Measurements from ENCODE around the gene LRRC18.

Gene LRRC18

DNA sequence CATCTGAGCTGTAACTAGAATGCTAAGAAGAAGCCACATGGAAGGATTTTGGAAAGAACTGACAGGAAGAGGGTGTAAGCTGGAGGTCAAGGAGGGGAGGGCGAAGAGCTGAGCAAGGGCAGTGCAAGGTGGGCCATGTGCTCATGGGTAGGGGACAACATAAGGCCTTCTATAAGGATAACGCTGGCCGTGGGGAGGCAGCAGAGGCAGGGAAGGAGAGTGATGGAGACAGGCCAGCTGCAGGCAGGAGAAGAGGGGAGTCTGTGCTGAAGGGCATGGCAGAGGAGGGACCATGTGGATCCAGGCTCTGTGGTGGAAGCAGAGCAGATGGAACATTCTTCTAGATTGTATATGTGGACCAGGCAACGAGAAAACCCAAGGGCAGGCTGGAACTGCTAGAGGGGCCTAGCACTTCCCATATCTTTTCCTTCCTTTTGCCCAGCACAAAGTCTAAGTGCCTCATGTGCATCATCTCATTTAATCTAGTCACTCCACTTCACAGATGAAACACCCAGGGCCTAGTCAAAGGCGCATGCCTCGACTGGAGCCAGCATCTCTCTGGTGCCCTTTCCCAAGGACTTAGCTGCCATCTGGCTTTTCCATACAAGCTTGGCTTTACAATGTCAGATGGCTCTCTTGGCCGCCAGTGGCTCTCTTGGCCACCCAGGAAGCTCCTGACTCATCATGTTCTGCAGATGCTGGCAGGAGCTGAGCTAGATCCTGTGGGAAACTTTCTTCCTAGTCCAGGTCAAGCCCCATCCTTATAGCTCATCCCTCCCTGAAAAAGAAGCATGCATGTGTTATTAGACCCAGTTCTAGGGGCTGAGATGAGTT is 6.6 kb downstream of the LRRC18 start:
- no peak for DNase-seq (ENCODE audit: low read depth)
- no peak for TF ChIP-seq CTCF (conservative IDR thresholded peaks at IDR 0.05; ENCODE audit: low read depth, low read length)
- no peak overlapping the region for H3K4me3 ChIP-seq (ENCODE audit: low read depth, low read length)

DNA sequence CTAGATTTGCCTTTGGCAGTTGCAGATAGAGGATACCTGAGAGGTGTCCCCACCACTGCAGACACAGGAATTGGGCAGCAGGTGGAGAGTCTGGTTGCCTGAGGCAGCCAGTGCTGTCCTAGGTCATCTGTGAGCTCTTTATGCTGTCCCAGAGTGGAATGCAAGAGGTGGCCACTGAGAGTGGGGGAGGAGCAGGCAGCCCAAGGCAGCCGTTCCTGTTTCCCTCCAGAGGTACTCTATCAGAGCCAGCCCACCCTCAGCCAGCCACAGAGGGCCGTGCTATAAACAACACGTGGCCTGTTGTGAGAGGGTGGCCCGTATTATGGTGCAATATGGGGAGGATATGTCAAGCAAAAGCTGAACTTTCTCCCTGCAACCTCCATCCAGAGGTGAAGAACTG is 8.5 kb downstream of the LRRC18 start:
- TF ChIP-seq CTCF (conservative IDR thresholded peaks at IDR 0.05; ENCODE audit: low read depth, low read length): no peak

DNA sequence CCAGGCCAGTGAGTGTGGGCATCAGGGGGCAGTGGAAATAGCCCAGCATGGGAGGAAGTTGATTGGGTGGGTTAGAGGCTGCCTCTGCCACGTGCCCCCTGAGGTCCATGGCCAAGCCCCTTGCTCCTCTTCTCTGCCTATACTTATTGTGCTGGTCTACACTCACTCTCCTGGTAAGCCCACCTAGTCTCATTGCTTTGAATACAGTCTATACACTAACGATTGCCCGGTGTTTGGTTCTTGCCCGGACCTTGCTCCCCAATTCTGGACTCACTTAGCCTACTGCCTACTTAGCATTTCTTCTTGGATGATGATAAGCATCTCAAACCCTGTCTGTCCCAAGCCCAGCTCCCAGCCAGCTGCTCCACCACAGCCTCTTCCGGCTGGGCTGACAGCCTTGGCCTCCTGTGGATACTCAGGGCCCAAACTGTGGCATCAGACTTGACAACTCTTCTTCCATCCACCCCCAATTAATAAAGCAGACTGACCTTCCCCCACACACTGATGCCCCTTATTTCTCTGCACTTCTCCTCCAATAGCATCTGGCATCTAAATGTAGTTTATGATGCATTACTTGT is 10.1 kb downstream of the LRRC18 start:
- no peak overlapping the region for H3K4me3 ChIP-seq (ENCODE audit: low read depth, low read length)
- no peak for DNase-seq (ENCODE audit: low read depth)
- TF ChIP-seq CTCF (conservative IDR thresholded peaks at IDR 0.05; ENCODE audit: low read depth, low read length): no peak

More for the DNA sequence above, 8.5 kb downstream of the LRRC18 start:
- H3K4me3 ChIP-seq (ENCODE audit: low read depth, low read length): no peak overlapping the region
- DNase-seq (ENCODE audit: low read depth): no peak

- no peak for TF ChIP-seq CTCF (conservative IDR thresholded peaks at IDR 0.05; ENCODE audit: low read depth, low read length)
- no peak overlapping the region for H3K4me3 ChIP-seq (ENCODE audit: low read depth, low read length)
- no peak for DNase-seq (ENCODE audit: low read depth)
Observed at GRCh38 chr10:48926764-48927540, 12.7 kb downstream of the LRRC18 start.

- no peak for TF ChIP-seq CTCF (conservative IDR thresholded peaks at IDR 0.05; ENCODE audit: low read depth, low read length)
- H3K4me3 ChIP-seq (ENCODE audit: low read depth, low read length): no peak overlapping the region
- no peak for DNase-seq (ENCODE audit: low read depth)
Observed at GRCh38 chr10:48926255-48926654, 13.4 kb downstream of the LRRC18 start.

- H3K4me3 ChIP-seq (ENCODE audit: low read depth, low read length): no peak overlapping the region
- TF ChIP-seq CTCF (conservative IDR thresholded peaks at IDR 0.05; ENCODE audit: low read depth, low read length): no peak
- no peak for DNase-seq (ENCODE audit: low read depth)
Observed at GRCh38 chr10:48924988-48925387, 14.7 kb downstream of the LRRC18 start.

Data from choroid plexus epithelial cell (primary cell).